HG03280 (cell line): ENCODE results near the gene UPF3B.
A peak's percentile ranks its signal among the peaks of the same experiment; 100 is the strongest.
"Not testable (repeated sequence)": the region's sequence is repeated elsewhere in the genome, so short reads cannot be mapped to it uniquely, and the experiment has no call there.

Experiments used
- ATAC-seq: cut with Tn5 transposase; IDR thresholded peaks from one replicate; pipeline ENCODE4 v1.9.1; 2021; ENCODE audit warnings: mild to moderate bottlenecking, moderate library complexity; ENCODE audit not compliant: unreplicated experiment

Gene UPF3B

GRCh38 chrX:119852382-119853353 lies at the start of gene UPF3B:
TSS of gene UPF3B (minus strand) at chrX:119852963. CDS start at chrX:119852928, 35 bp downstream.
- ATAC-seq: peak; percentile 99

GRCh38 chrX:119900976-119901375 lies 48.2 kb upstream of the UPF3B start:
- no peak for ATAC-seq

- no peak for ATAC-seq
Measured at GRCh38 chrX:119899125-119899524, 46.4 kb upstream of the UPF3B start.

GRCh38 chrX:119895843-119896326 lies 43.1 kb upstream of the UPF3B start, which contains the start of gene AKAP14:
TSS of gene AKAP14 (plus strand) at chrX:119895893. CDS start at chrX:119903224, 7,331 bp downstream.
- no peak for ATAC-seq

DNA sequence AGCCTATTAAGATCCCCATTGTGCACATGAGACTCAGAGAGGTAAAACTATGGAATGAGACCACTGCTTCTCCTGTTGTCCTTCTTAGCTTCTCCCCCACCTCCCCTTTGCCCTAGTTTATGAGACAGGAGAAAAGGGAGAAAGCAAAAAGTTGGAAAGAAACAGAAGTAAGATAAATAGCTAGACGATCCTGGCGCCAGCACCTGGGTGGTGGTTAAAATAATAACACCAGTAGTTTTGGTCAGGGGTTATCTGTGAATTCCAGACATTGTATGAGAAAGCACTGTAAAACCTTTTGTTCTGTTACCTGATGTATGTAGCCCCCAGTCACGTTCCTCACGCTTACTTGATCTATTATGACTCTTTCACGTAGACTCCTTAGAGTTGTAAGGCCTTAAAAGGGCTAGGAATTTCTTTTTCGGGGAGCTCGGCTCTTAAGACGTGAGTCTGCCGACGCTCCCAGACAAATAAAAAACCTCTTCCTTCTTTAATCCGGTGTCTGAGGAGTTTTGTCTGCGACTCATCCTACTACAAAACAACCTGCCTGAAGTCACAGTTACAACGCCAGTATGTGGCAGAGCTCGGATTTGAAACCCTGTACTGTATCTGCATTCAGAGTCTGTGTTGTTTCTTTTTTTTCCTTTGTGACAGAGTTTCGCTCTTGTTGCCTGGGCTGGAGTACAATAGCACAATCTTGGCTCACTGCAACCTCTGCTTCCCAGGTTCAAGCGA lies 39.4 kb upstream of the UPF3B start:
- ATAC-seq: not testable (repeated sequence)

DNA sequence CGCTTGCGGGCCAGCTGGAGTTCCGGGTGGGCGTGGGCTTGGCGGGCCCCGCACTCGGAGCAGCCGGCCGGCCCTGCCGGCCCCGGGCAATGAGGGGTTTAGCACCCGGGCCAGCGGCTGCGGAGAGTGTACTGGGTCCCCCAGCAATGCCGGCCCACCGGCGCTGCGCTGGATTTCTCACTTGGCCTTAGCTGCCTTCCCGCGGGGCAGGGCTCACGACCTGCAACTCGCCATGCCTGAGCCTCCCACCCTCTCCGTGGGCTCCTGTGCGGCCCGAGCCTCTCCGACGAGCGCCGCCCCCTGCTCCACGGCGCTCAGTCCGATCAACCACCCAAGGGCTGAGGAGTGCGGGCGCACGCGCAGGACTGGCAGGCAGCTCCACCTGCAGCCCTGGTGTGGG lies 37.9 kb upstream of the UPF3B start:
- not testable (repeated sequence) for ATAC-seq

- ATAC-seq: peak; percentile 74
Measured at GRCh38 chrX:119887721-119888425, 35.1 kb upstream of the UPF3B start.

DNA sequence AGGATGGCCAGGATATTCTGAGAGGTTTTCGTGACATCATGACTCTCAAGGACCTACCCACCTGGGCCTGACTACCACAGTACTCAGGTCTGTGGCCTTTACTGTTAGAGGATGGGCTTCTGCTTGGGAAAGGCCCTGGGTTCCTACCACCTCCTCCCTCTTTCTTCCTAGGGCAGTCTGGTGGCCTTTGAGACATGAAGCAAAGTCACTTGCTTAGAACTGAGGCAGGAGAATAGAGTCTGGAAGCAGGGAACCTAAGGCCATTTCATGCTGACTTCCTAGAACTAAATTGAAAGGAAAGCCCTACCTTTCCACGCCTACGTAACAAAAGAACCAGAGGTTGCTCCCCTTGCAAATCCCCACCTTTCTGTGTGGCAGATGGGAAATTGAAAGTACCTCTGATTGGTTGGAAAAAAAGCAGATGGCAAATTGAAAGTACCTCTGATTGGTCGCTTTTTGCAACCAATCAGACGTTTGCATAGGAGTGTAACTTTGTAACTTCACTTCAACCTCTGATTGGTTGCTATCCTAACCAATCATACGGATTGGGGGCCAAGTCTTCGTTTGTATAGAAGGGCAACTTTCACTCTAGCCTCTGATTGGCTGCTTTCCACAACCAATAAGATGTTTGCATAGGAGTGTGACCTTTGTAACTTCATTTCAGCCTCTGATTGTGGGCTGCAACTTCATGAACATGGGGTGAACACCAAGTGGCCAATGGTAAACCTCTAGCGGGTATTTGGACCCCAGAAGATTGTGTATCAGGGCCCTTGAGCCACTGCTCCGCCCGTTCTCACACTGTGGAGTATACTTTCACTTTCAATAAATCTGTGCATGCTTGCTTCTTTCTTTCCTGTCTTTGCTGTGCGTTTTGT lies 33.0 kb upstream of the UPF3B start:
- no peak for ATAC-seq

- peak; percentile 88 for ATAC-seq
Measured at GRCh38 chrX:119880552-119881437, 28.0 kb upstream of the UPF3B start.

DNA sequence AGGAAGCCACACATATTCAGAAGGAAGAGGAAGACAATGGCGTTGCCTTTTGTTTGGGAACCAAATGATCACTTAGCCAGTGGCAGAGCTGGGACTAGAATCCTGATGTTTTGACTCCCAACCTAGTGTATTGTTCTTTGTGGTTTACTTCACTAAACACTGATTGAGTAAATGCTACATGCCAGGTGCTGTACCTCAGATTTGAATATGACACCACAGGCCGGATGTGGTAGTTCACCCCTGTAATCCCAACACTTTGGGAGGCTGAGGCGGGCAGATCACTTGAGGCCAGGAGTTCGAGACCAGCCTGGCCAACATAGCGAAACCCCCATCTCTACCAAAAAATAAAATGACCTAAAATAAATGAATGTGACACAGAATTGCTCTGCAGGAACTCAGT lies 27.3 kb upstream of the UPF3B start:
- peak; percentile 70 for ATAC-seq

DNA sequence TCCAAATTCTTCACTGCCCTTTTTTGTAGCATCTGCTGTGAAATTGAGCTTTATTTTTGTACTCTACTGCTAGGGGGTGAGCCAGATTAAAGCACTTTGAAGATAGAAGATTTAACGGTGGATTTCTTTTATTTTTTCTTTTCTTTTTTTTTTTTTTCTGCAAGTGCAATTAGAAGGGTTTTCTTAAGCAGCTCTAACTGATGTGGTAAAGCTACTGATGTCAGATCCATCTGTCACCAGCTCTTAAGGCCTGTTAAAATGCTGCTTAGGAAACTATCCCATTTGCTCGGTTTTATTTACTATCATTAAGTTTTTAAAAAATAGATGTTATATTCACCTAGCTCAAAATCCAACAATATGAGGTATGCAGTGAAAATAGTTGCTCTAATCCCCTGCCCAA lies 26.0 kb upstream of the UPF3B start:
- no peak for ATAC-seq

GRCh38 chrX:119871599-119872395 lies 19.0 kb upstream of the UPF3B start, which contains the start of the genes NDUFA1 and RNF113A:
TSS of gene NDUFA1 (plus strand) at chrX:119871832. CDS start at chrX:119871912, 80 bp downstream.
TSS of gene RNF113A (minus strand) at chrX:119871733. CDS start at chrX:119871613, 120 bp downstream.
- peak; percentile 93 for ATAC-seq

DNA sequence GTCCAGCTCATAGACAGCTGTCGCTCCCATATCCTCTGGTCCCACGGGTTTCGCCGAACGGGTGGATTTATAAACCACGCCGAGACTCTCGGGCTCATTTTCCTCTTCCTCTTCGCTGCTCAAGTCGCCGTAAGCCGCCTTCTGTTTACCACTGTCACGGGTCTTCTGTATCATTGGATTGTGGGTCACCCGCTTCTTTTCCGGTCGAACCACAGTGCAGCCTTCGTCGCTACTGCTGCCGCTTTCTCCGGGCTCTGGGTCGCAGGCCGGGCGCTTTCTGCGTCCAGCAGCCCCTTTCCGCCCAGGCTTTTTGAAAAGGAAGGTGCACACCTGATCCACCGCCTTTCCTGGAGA lies 18.5 kb upstream of the UPF3B start:
- ATAC-seq: peak; percentile 41

GRCh38 chrX:119870626-119871131 lies 17.9 kb upstream of the UPF3B start:
- no peak for ATAC-seq

DNA sequence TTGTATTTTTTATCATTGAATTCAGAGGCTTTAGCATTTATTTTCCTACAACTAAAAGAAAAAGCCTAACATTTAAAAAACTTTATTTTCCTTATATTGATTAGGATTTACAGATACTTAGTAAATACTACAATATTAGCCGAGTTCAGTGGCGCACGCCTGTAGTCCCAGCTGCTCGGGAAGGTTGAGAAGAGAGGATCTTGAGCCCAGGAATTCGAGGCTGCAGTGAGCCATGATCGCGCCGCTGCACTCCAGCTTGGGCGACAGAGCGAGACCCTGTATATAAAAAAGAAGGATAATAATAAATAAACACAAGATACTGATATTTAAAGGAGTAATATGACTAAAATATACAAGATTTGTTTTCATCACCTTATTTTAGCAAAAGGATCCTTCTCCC lies 681 bp upstream of the UPF3B start:
- ATAC-seq: no peak

DNA sequence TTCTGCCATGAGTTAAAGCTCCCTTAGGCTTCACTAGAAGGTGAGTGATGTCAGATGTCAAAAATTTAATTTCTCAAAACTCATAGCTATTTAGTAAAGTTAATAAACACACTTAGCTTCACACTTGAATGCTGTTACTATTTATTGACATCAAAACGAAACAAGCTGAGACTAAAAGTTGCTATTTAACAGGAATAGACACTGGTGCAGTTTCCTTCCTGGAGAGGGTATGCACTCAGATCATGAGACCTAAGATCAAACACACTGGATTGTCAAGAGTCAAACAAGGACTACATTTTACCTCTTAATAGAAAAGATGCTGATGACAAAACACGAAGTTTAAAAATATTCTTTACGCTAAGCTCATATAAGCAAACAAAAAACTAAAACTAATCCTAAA lies 18.9 kb downstream of the UPF3B start:
- ATAC-seq: no peak

GRCh38 chrX:119828446-119828845 lies 24.3 kb downstream of the UPF3B start:
- no peak for ATAC-seq
